KMS-11 (cell line): ENCODE data around the gene PHC1.

Experiments
- H2AFZ ChIP-seq: fragments of 200-600 bp; sonication (generic); 2 replicates; pipeline ENCODE4 v1.6.1; 2016; ENCODE audit warnings: antibody characterized with exemption, mixed run types, low read depth
- H3K27ac ChIP-seq: fragments of 200-600 bp; sonication (generic); 2 replicates; pipeline ENCODE4 v1.6.1; 2016; ENCODE audit warnings: mild to moderate bottlenecking, mixed run types
- H3K27me3 ChIP-seq: fragments of 200-600 bp; sonication (generic); 2 replicates; pipeline ENCODE4 v1.6.1; 2017; ENCODE audit warnings: mild to moderate bottlenecking, low read depth, mixed run types, moderate library complexity; ENCODE audit not compliant: insufficient read depth
- H3K36me3 ChIP-seq: fragments of 200-600 bp; sonication (generic); 2 replicates; pipeline ENCODE4 v1.6.1; 2017; ENCODE audit warnings: mild to moderate bottlenecking, mixed run types; ENCODE audit not compliant: insufficient read depth
- H3K4me1 ChIP-seq: fragments of 200-600 bp; sonication (generic); 2 replicates; pipeline ENCODE4 v1.6.1; 2016; ENCODE audit warnings: mild to moderate bottlenecking, low read depth, mixed run types; ENCODE audit not compliant: poor library complexity, severe bottlenecking
- H3K4me2 ChIP-seq: fragments of 200-600 bp; sonication (generic); 2 replicates; pipeline ENCODE4 v1.7.0; 2016; ENCODE audit warnings: mild to moderate bottlenecking, mixed run types
- H3K4me3 ChIP-seq: fragments of 200-600 bp; sonication (generic); IDR thresholded peaks from 2 replicates; pipeline ENCODE4 v1.6.1; 2017; ENCODE audit warnings: low read depth, low read length, mixed read lengths; ENCODE audit not compliant: insufficient read depth
- H3K79me2 ChIP-seq: fragments of 200-600 bp; sonication (generic); 2 replicates; pipeline ENCODE4 v1.6.1; 2016; ENCODE audit warnings: low read depth, mixed run types; ENCODE audit not compliant: insufficient read depth
- H3K9ac ChIP-seq: fragments of 200-600 bp; sonication (generic); 2 replicates; pipeline ENCODE4 v1.6.1; 2016; ENCODE audit warnings: mild to moderate bottlenecking, mixed run types
- H4K20me1 ChIP-seq: fragments of 200-600 bp; sonication (generic); 2 replicates; pipeline ENCODE4 v1.6.1; 2016; ENCODE audit warnings: mild to moderate bottlenecking, mixed run types; ENCODE audit not compliant: insufficient read depth
- TF ChIP-seq, protein P1 (sequence below): fragments of 200-600 bp; sonication (generic); conservative IDR thresholded peaks from 2 replicates; pipeline ENCODE4 v1.6.1; 2017; ENCODE audit warnings: low read depth, mild to moderate bottlenecking, antibody characterized with exemption, low read length, moderate library complexity, mixed read lengths

PHC1 gene

DNA sequence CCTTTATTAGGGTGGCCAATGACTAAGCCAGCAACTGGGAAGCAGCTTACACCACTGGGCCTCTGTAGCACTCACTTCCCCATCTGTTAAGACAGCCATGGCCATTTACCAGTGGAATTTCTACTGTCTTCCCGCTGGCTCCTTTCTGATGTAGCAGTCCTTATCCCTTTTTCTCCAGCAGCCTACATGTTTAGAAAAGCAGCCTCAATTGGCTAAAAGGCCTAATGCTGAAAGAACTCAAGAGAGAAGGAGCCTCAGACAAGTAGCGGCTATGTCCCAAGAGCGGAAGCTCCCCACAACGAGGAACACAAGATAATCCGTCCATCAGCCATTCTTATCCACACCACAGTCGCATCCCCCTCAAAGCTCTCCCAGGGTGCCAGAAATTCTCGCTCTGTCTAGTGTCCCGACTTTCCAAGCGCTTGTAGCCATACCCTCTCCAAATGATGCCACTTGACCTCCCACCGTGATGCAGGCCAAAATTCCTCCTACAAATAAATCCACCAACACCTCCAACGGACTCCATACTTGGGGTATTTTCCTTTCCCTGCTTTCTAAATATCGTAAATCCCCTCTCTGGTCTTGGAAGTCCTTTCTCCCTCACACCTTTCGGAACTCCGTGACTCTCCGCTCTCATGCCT, 34.5 kb downstream of the PHC1 start:
- Histone ChIP-seq H4K20me1 (peaks cover 5% of the 10 kb centered on the region; the same call in 1 of the 2 replicates), H3K4me3 (no peak overlapping the region), H3K4me2 (peak overlapping the region; percentile 78), H3K9ac (peak overlapping the region; percentile 72), H2AFZ (peak overlapping the region; percentile 74), H3K27ac (peak overlapping the region; percentile 89), H3K4me1 (peaks cover 32% of the 10 kb centered on the region), H3K79me2 (peaks cover 50% of the 10 kb centered on the region), H3K36me3 (no peaks in the 10 kb centered on the region), H3K27me3 (no peaks in the 10 kb centered on the region)
- TF ChIP-seq, protein P1, sequence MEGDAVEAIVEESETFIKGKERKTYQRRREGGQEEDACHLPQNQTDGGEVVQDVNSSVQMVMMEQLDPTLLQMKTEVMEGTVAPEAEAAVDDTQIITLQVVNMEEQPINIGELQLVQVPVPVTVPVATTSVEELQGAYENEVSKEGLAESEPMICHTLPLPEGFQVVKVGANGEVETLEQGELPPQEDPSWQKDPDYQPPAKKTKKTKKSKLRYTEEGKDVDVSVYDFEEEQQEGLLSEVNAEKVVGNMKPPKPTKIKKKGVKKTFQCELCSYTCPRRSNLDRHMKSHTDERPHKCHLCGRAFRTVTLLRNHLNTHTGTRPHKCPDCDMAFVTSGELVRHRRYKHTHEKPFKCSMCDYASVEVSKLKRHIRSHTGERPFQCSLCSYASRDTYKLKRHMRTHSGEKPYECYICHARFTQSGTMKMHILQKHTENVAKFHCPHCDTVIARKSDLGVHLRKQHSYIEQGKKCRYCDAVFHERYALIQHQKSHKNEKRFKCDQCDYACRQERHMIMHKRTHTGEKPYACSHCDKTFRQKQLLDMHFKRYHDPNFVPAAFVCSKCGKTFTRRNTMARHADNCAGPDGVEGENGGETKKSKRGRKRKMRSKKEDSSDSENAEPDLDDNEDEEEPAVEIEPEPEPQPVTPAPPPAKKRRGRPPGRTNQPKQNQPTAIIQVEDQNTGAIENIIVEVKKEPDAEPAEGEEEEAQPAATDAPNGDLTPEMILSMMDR = no peak

DNA sequence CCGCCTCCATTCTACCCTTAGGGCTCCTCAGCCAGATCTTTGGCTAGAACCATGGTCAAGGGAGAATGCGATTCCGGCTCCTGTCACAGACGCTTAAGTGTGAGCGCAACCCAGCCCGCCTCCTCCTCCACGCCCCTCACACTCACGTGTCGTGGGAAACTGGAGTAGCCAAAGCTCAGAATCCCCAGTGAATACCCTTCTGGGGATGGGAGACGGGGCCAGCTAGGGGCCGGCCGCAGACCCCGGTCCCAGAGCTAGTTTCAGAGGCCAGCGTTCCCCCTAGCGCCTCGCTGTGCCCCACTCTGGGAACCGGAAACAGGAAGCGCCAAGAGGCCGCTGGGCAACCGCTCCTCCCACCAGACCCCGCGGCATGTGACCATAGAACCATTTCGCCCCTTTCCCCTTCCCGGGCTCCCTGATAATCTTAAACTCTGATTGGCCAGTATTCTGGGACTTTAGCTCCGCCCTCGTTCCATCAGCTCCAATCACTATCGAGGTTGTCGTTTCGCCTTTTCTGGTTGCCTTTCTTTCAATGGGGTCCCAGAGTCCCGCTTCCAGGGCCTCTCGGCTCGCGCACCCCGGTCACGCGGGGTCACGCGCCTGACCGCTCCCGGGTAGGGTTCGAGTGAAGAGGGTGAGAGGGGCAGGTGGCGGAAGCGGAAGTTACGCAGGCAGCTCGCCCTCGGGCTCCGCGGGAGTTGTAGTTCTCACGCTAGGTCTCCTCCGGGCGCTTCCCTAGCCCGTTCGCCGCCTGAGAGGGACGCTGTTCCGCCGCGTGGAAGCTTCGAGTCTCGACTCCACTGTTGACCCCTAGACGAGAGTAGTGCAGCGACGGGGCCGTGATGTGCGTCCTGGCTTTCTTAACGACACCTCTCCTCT, 35.3 kb downstream of the PHC1 start, which contains the start of gene M6PR:
Gene M6PR, minus strand, starts transcription at position 304 of the 879 bp plus-strand sequence. CDS start 3,241 bp downstream, outside the sequence.
- H4K20me1 ChIP-seq = peaks cover 5% of the 10 kb centered on the region; the same call in 1 of the 2 replicates
- H3K9ac ChIP-seq = peak within 1 kb of the TSS; percentile 72
- no peaks in the 10 kb centered on the region for H3K36me3 ChIP-seq
- peaks cover 47% of the 10 kb centered on the region for H3K79me2 ChIP-seq
- peak within 1 kb of the TSS; percentile 74 for H2AFZ ChIP-seq
- H3K4me1 ChIP-seq = peaks cover 32% of the 10 kb centered on the region
- no peak within 1 kb of the TSS for H3K4me3 ChIP-seq
- peak within 1 kb of the TSS; percentile 91 for H3K4me2 ChIP-seq
- TF ChIP-seq, protein P1 = no peak; the same call in 1 of the 2 replicates
- H3K27ac ChIP-seq = peak within 1 kb of the TSS; percentile 89
- no peaks in the 10 kb centered on the region for H3K27me3 ChIP-seq

DNA sequence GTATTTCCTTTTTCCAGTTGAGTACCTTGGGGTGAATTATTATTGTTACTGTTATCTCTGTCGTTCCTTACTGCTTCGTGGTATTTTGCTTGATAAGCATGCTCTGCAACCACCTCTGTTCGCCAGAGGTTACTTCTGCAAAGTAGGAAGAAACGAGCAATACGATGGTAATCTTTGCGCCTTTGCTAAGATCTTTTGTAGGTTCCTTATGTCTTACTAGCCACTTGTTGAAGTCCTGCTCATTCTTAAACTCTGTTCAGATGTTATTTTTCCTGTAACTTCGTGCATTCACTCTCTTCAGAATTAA, 35.9 kb downstream of the PHC1 start:
- TF ChIP-seq, protein P1 = no peak
- peak overlapping the region; percentile 91 for H3K4me2 ChIP-seq
- H3K36me3 ChIP-seq = no peaks in the 10 kb centered on the region
- peaks cover 5% of the 10 kb centered on the region; the same call in 1 of the 2 replicates for H4K20me1 ChIP-seq
- peaks cover 42% of the 10 kb centered on the region for H3K79me2 ChIP-seq
- peak overlapping the region; percentile 72 for H3K9ac ChIP-seq
- H3K4me3 ChIP-seq = no peak overlapping the region
- peak overlapping the region; percentile 89 for H3K27ac ChIP-seq
- no peaks in the 10 kb centered on the region for H3K27me3 ChIP-seq
- H2AFZ ChIP-seq = peak overlapping the region; percentile 74
- peaks cover 32% of the 10 kb centered on the region for H3K4me1 ChIP-seq

DNA sequence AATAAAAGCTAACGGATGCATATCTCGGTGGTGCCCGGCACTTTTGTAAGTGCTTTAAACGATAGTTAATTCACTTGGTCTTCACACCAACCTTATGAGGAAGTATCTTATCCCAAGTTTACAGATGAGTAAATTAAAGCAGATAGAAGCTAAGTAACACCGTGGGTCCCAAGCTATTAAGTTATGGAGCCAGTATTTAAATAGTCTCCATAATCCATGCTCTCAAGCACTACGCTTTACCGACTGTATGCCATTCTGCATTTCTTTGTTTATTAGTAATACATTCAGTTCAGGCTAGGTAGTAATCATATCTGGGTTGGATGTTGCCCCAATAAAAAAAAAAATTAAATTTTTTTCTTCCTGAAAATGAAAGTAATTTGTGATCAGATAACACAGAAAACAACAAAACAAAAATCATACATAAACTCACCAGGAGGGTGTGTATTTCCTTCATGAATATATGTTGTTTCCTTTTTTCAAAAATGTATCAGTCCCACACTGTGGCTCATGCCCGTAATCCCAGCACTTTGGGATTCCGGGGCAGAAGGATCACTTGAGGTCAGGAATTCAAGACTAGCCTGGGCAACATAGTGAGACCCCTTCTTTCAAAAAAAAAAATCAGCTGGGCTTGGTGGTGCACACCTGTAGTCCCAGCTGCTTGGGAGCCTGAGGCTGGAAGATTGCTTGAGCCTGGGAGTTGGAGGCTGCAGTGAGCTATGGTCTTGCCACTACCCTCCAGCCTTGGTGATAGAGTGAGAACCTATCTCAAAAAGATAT, 36.6 kb downstream of the PHC1 start:
- Histone ChIP-seq H3K4me2 (peak overlapping the region; percentile 91), H3K79me2 (peaks cover 34% of the 10 kb centered on the region), H3K4me3 (no peak overlapping the region), H3K9ac (peak overlapping the region; percentile 72), H3K27ac (peak overlapping the region; percentile 89), H4K20me1 (peaks cover 5% of the 10 kb centered on the region; the same call in 1 of the 2 replicates), H3K36me3 (no peaks in the 10 kb centered on the region), H2AFZ (peak overlapping the region; percentile 74), H3K4me1 (peaks cover 32% of the 10 kb centered on the region), H3K27me3 (no peaks in the 10 kb centered on the region)
- TF ChIP-seq, protein P1 = no peak
